Keratinocyte (primary cell): ENCODE results near the gene PEX5L. TPM values are rescaled to one million over a fixed set of nuclear protein-coding genes. Genes with fewer than 3 reads are reported as not detected.

Experiments used
- DNase-seq: peaks from one replicate; pipeline ENCODE4 v3.0.0-alpha.2; 2011; ENCODE audit warnings: low read depth, missing footprints, low spot score
- FAIRE-seq: peaks from 2 replicates; lab custom pipeline; 2011; peaks lifted over from hg19 to GRCh38; lab: Jason Lieb, UNC
- H2AFZ ChIP-seq: 2 replicates; pipeline ENCODE4 v1.6.0; 2012; ENCODE audit warnings: low read length, control low read depth, inconsistent platforms; ENCODE audit not compliant: control insufficient read depth
- H3K27ac ChIP-seq: 2 replicates; pipeline ENCODE4 v1.5.1; 2011; ENCODE audit warnings: low read length; ENCODE audit not compliant: control insufficient read depth, insufficient read depth
- H3K27me3 ChIP-seq: 3 replicates; pipeline ENCODE4 v1.6.0; 2011; ENCODE audit warnings: low read length; ENCODE audit not compliant: control insufficient read depth, insufficient read depth; ENCODE audit errors: extremely low read depth
- H3K36me3 ChIP-seq, 2 experiments: 2 replicates in 1 of 2; 3 replicates in 1 of 2; pipeline ENCODE4 v1.5.1; 2011; ENCODE audit warnings: low read length in 2 of 2, mild to moderate bottlenecking in 1 of 2; ENCODE audit not compliant: control insufficient read depth in 2 of 2, insufficient read depth in 2 of 2; ENCODE audit errors: extremely low read depth in 1 of 2
- H3K4me1 ChIP-seq: 3 replicates; pipeline ENCODE4 v1.5.1; 2011; ENCODE audit warnings: low read length; ENCODE audit not compliant: control insufficient read depth, insufficient read depth; ENCODE audit errors: extremely low read depth
- H3K4me2 ChIP-seq: 3 replicates; pipeline ENCODE4 v1.6.0; 2011; ENCODE audit warnings: low read depth, low read length; ENCODE audit not compliant: control insufficient read depth, insufficient read depth; ENCODE audit errors: extremely low read depth
- H3K4me3 ChIP-seq, 3 experiments: fragments of 200-600 bp in 1 of 3; sonication (generic) in 1 of 3; 2 replicates in 2 of 3; 3 replicates in 1 of 3; pipeline ENCODE4 v1.5.1; 2011 to 2016; ENCODE audit warnings: low read length in 3 of 3, mild to moderate bottlenecking in 3 of 3, control low read depth in 2 of 3, inconsistent platforms in 1 of 3, low read depth in 1 of 3, mixed read lengths in 1 of 3, mixed run types in 1 of 3, moderate library complexity in 1 of 3; ENCODE audit not compliant: control insufficient read depth in 2 of 3, insufficient read depth in 2 of 3; ENCODE audit errors: extremely low read depth in 1 of 3
- H3K79me2 ChIP-seq: 2 replicates; pipeline ENCODE4 v1.6.0; 2012; ENCODE audit warnings: low read length; ENCODE audit not compliant: control insufficient read depth, insufficient read depth
- H3K9ac ChIP-seq: 3 replicates; pipeline ENCODE4 v1.6.0; 2011; ENCODE audit warnings: low read length; ENCODE audit not compliant: control insufficient read depth, insufficient read depth; ENCODE audit errors: extremely low read depth
- H3K9me1 ChIP-seq: 3 replicates; pipeline ENCODE4 v1.6.0; 2011; ENCODE audit warnings: low read length; ENCODE audit not compliant: control insufficient read depth, insufficient read depth; ENCODE audit errors: extremely low read depth
- H3K9me3 ChIP-seq: 2 replicates; pipeline ENCODE4 v1.5.1; 2012; ENCODE audit warnings: low read depth, low read length; ENCODE audit not compliant: control insufficient read depth
- H4K20me1 ChIP-seq: 3 replicates; pipeline ENCODE4 v1.6.0; 2011; ENCODE audit warnings: low read length; ENCODE audit not compliant: control insufficient read depth, insufficient read depth; ENCODE audit errors: extremely low read depth
- CTCF ChIP-seq, 3 experiments: IDR thresholded peaks in 1 of 3; conservative IDR thresholded peaks in 1 of 3; optimal IDR thresholded peaks in 1 of 3; 2 replicates in 2 of 3; 3 replicates in 1 of 3; pipeline versions ENCODE3 to v1.5.1; 2011; ENCODE audit warnings: low read length in 3 of 3, mild to moderate bottlenecking in 3 of 3, moderate library complexity in 2 of 3, control low read depth in 1 of 3, inconsistent platforms in 1 of 3; ENCODE audit not compliant: insufficient read depth in 2 of 3; ENCODE audit errors: extremely low read depth in 1 of 3
- EZH2 ChIP-seq: IDR thresholded peaks from one replicate; pipeline ENCODE4 v1.6.1; 2012; ENCODE audit warnings: inconsistent platforms, mild to moderate bottlenecking, low read length, moderate library complexity
- dilution Hi-C: fragments of 300-500 bp; cut with MboI; formaldehyde crosslinking; loops from one replicate; pipeline ENCODE4 v1.7.0; 2020; ENCODE audit warnings: low sequenced_read_pairs; ENCODE audit not compliant: extremely low pct_ligation_motif_present
- polyA plus RNA-seq, 5 experiments: library from polyadenylated mRNA; depleted of rRNA in 3 of 5; stranded (reverse) in 3 of 5; stranded (forward) in 1 of 5; unstranded in 1 of 5; fragments of >200 nt; gene quantifications; 1 replicate in 1 of 5; 2 replicates in 3 of 5; 3 replicates in 1 of 5; pipeline versions ENCODE4 v1.2.1 to v1.2.3, GENCODE V29; 2011 to 2012; ENCODE audit warnings: missing spikeins in 2 of 5, low read depth in 1 of 5, low replicate concordance in 1 of 5

Gene PEX5L
- polyA plus RNA-seq, 1 donor (not counting 4 experiments of a cell fraction or from before 2014, with no cell fraction given), result 0.92 TPM

- H3K9me1 ChIP-seq, result no peaks in the 10 kb centered on the region
- no peak for FAIRE-seq
- dilution Hi-C loops, result no loop called here
Observed at GRCh38 chr3:179970746-179971145, 66.0 kb downstream of the PEX5L start.

GRCh38 chr3:179969525-179969924 is 67.2 kb downstream of the PEX5L start:
- no peaks in the 10 kb centered on the region for H3K4me1 ChIP-seq
- no peak overlapping the region for H3K4me2 ChIP-seq
- dilution Hi-C loops, result no loop called here
- DNase-seq (peak; percentile 15), FAIRE-seq (peak; percentile 5)
- no peaks in the 10 kb centered on the region for H4K20me1 ChIP-seq
- no peak overlapping the region for H3K27ac ChIP-seq
- no peak overlapping the region for H2AFZ ChIP-seq
- H3K27me3 ChIP-seq, result no peaks in the 10 kb centered on the region
- H3K4me3 ChIP-seq, result no peak overlapping the region
- TF ChIP-seq CTCF (optimal IDR thresholded peaks at IDR 0.05 in 1 of 3, IDR thresholded peaks at IDR 0.05 in 1 of 3, conservative IDR thresholded peaks at IDR 0.05 in 1 of 3; ENCODE audit: extremely low read depth in 1 of 3, insufficient read depth in 2 of 3, low read length in 3 of 3) (no peak), EZH2 (no peak)
- H3K9me1 ChIP-seq, result no peaks in the 10 kb centered on the region
- H3K79me2 ChIP-seq, result no peaks in the 10 kb centered on the region
- no peaks in the 10 kb centered on the region for H3K36me3 ChIP-seq
- no peaks in the 10 kb centered on the region for H3K9me3 ChIP-seq
- H3K9ac ChIP-seq, result no peak overlapping the region

More at GRCh38 chr3:179970746-179971145, 66.0 kb downstream of the PEX5L start:
- no peak for DNase-seq
- TF ChIP-seq EZH2, result no peak
- no peaks in the 10 kb centered on the region for H3K36me3 ChIP-seq
- H4K20me1 ChIP-seq, result no peaks in the 10 kb centered on the region
- no peak overlapping the region for H3K4me2 ChIP-seq
- H3K27me3 ChIP-seq, result no peaks in the 10 kb centered on the region
- H3K4me3 ChIP-seq, result no peak overlapping the region
- H3K27ac ChIP-seq, result no peak overlapping the region
- H3K4me1 ChIP-seq, result no peaks in the 10 kb centered on the region
- H3K79me2 ChIP-seq, result no peaks in the 10 kb centered on the region
- no peak overlapping the region for H2AFZ ChIP-seq
- no peak overlapping the region for H3K9ac ChIP-seq
- H3K9me3 ChIP-seq, result no peaks in the 10 kb centered on the region

GRCh38 chr3:179967622-179968021 is 69.1 kb downstream of the PEX5L start:
- Histone ChIP-seq H3K4me2 (no peak overlapping the region), H4K20me1 (no peaks in the 10 kb centered on the region)
- dilution Hi-C loops, result no loop called here

More at GRCh38 chr3:179967622-179968021, 69.1 kb downstream of the PEX5L start:
- Histone ChIP-seq H3K9me3 (no peaks in the 10 kb centered on the region), H3K79me2 (no peaks in the 10 kb centered on the region), H3K27me3 (no peaks in the 10 kb centered on the region), H3K9me1 (no peaks in the 10 kb centered on the region), H3K9ac (no peak overlapping the region), H3K4me1 (no peaks in the 10 kb centered on the region), H3K27ac (no peak overlapping the region), H3K36me3 (no peaks in the 10 kb centered on the region), H2AFZ (no peak overlapping the region), H3K4me3 (no peak overlapping the region)
- TF ChIP-seq EZH2 (no peak), CTCF (optimal IDR thresholded peaks at IDR 0.05 in 1 of 3, IDR thresholded peaks at IDR 0.05 in 1 of 3, conservative IDR thresholded peaks at IDR 0.05 in 1 of 3; ENCODE audit: extremely low read depth in 1 of 3, insufficient read depth in 2 of 3, low read length in 3 of 3) (no peak)
- FAIRE-seq (no peak), DNase-seq (no peak)
